Activated CD4-positive, alpha-beta T cell treated with anti-CD3 and anti-CD28 coated beads for 4 hours (primary cell): ENCODE measurements around the gene OR2A2.

Experiments
- DNase-seq, 2 donors: peaks; one replicate each; pipeline ENCODE4 v3.0.0-alpha.2; 2020

The OR2A2 gene

DNA sequence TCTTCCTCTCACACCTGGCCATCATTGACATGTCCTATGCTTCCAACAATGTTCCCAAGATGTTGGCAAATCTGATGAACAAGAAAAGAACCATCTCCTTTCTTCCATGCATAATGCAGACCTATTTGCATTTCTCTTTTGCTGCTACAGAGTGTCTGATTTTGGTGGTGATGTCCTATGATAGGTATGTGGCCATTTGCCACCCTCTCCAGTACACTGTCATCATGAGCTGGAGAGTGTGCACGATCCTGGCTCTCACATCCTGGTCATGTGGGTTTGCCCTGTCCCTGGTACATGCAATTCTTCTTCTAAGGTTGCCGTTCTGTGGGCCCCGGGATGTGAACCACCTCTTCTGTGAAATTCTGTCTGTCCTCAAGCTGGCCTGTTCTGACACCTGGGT, 32.8 kb downstream of the OR2A2 start:
- DNase-seq = no peak

DNA sequence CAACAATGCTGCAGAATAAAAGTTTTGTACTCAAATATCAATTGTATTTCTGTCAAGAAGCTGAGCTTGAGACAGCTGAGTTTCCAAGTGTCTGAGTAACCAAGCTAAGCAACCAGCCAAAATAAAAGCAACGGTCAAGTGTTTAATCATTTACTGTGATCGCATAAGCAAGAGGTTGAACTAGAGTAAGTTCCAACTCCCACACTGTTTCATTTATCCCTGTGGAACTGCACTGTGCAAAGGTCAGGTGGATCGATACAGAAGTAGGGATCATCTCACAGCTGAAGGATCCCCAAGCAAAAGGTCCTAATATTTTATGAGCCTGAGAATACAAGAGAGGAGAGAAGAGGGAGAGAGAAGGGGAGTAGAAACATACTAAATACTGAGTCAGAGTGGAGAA, 35.0 kb downstream of the OR2A2 start:
- DNase-seq = no peak

DNA sequence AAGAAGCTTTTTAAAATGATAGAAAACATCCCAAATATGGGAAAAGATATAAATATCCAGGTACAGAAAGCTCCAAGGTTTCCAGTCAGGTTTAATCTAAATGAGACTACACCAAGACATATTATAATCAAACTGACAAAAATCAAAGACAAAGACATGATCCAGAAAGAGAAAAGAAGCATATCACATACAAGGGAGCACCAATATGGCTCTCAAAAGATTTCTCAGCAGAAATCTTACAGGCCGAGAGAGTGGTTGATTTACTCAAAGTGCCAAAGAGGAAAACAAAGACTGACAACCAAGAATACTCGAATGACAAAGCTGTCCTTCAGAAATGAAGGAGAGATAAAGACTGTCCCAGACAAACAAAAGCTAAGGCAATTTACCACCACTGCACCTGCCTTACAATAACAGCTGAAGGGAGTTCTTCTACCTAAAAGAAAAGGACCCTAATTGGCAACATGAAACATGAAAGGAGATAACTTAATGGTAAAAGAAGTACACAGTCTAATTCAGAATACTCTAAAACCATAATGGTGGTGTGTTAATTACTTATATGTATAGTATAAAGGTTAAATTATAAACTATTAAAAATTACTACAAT, 38.9 kb downstream of the OR2A2 start:
- DNase-seq = no peak

- DNase-seq = no peak
Observed at GRCh38 chr7:144158861-144159260, 49.5 kb downstream of the OR2A2 start.
